HAP-1 (cell line): ENCODE data around the gene AGMAT.

Source experiments
- DNase-seq, 2 experiments: peaks; one replicate each; pipeline ENCODE4 v3.0.0-alpha.2; 2016 to 2020; ENCODE audit warnings: low spot score in 2 of 2
- H3K27me3 ChIP-seq: fragments of 250-450 bp; sonication (Bioruptor Pico); 2 replicates; pipeline ENCODE4 v1.5.1; 2020; ENCODE audit warnings: low read depth, mild to moderate bottlenecking, moderate library complexity
- H3K36me3 ChIP-seq: fragments of 250-450 bp; sonication (Bioruptor Pico); replicated peaks from 2 replicates; pipeline ENCODE4 v1.5.1; 2020; ENCODE audit warnings: mild to moderate bottlenecking
- H3K4me1 ChIP-seq: fragments of 250-450 bp; sonication (Bioruptor Pico); 2 replicates; pipeline ENCODE4 v1.5.1; 2020; ENCODE audit warnings: mild to moderate bottlenecking
- H3K4me3 ChIP-seq: fragments of 250-450 bp; sonication (Bioruptor Pico); 2 replicates; pipeline ENCODE4 v1.5.1; 2020; ENCODE audit warnings: mild to moderate bottlenecking, moderate library complexity
- H3K9me3 ChIP-seq: fragments of 250-450 bp; sonication (Bioruptor Pico); 2 replicates; pipeline ENCODE4 v1.5.1; 2020; ENCODE audit warnings: mild to moderate bottlenecking, moderate library complexity
- in situ Hi-C: fragments of 300-500 bp; cut with MboI; formaldehyde crosslinking; loops from 3 replicates; pipeline ENCODE4 v1.14.3; 2020; ENCODE audit warnings: low sequenced_read_pairs, inconsistent platforms, mixed read lengths

Gene AGMAT

DNA sequence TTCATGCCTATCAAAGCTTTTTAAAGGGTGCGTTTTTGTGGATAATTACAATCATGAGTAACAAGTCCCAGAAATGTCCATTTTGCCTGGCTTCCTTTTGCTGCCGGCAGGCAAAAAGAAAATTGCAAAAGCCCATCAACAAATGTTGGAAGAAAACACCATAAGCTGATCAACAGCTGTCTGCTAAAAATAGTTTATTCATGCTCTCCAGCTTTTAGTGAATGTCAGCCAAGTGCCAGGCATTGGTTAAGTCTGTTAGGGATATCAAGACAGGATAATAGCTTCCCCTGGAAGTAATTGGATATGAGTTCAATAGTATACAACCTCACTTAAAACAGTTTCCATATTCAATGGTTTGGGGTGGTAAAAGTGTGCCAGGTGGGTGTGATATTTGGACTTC is 13.6 kb upstream of the AGMAT start:
- DNase-seq, result no peak
- no peaks in the 10 kb centered on the region; the same call in 1 of the 2 replicates for H3K27me3 ChIP-seq
- H3K4me1 ChIP-seq, result no peaks in the 10 kb centered on the region
- no peaks in the 10 kb centered on the region for H3K36me3 ChIP-seq
- in situ Hi-C loops, result no loop called here
- no peaks in the 10 kb centered on the region for H3K9me3 ChIP-seq
- H3K4me3 ChIP-seq, result no peak overlapping the region

GRCh38 chr1:15595809-15596617 is 11.2 kb upstream of the AGMAT start:
- H3K4me3 ChIP-seq, result no peak overlapping the region
- H3K36me3 ChIP-seq, result no peaks in the 10 kb centered on the region
- no peak for DNase-seq
- no peaks in the 10 kb centered on the region; the same call in 1 of the 2 replicates for H3K27me3 ChIP-seq
- in situ Hi-C loops, result no loop called here
- H3K4me1 ChIP-seq, result no peaks in the 10 kb centered on the region
- H3K9me3 ChIP-seq, result no peaks in the 10 kb centered on the region

DNA sequence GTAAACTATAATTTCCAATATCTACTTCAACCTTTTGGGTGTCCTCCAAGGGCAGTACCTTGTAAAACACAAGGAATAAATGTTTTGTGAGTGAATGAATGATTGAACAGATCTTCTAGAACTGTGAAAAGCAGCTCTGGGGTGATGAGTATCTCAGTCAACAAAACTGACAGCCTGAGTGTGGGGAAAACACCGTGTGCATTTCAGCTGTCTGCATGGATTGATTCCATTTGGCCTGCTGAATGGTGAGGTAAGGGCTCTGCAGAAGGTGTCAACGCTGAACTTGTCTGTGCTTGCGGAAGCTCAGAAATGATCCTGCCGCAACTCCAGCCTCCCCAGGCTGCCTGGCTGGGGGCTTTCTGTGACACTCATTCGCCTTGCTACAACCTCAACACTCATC is 7.4 kb upstream of the AGMAT start:
- no peak for DNase-seq
- no peaks in the 10 kb centered on the region for H3K9me3 ChIP-seq
- no peaks in the 10 kb centered on the region; the same call in 1 of the 2 replicates for H3K27me3 ChIP-seq
- H3K36me3 ChIP-seq, result no peaks in the 10 kb centered on the region
- H3K4me1 ChIP-seq, result no peaks in the 10 kb centered on the region
- no peak overlapping the region for H3K4me3 ChIP-seq
- in situ Hi-C loops, result no loop called here

- Histone ChIP-seq H3K36me3 (no peaks in the 10 kb centered on the region), H3K27me3 (no peaks in the 10 kb centered on the region), H3K4me1 (no peaks in the 10 kb centered on the region), H3K4me3 (no peak overlapping the region), H3K9me3 (no peaks in the 10 kb centered on the region)
- no peak for DNase-seq
- in situ Hi-C loops, result no loop called here
Measured at GRCh38 chr1:15583016-15583706, 1.7 kb downstream of the AGMAT start.

DNA sequence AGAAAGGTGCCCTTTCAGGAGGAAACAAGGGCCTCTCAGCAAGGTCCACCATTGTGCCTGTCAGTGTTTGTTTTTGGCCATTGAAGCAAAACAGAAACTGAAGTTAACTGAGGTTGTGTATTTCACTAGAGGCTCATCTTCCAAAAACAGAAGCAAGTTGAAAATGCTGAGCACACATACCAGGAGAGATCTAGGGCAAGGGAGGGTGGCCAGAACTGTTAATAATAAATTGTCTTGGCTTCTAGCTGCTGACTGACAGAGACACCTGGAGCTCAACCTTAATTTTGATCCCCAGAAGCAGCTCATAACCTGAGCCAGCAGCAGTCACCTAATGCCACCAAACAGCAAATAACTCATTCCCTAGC is 5.2 kb downstream of the AGMAT start:
- H3K9me3 ChIP-seq, result no peaks in the 10 kb centered on the region
- in situ Hi-C loops, result no loop called here
- H3K36me3 ChIP-seq, result no peaks in the 10 kb centered on the region
- no peaks in the 10 kb centered on the region for H3K27me3 ChIP-seq
- H3K4me1 ChIP-seq, result no peaks in the 10 kb centered on the region
- H3K4me3 ChIP-seq, result no peak overlapping the region
- DNase-seq, result no peak

DNA sequence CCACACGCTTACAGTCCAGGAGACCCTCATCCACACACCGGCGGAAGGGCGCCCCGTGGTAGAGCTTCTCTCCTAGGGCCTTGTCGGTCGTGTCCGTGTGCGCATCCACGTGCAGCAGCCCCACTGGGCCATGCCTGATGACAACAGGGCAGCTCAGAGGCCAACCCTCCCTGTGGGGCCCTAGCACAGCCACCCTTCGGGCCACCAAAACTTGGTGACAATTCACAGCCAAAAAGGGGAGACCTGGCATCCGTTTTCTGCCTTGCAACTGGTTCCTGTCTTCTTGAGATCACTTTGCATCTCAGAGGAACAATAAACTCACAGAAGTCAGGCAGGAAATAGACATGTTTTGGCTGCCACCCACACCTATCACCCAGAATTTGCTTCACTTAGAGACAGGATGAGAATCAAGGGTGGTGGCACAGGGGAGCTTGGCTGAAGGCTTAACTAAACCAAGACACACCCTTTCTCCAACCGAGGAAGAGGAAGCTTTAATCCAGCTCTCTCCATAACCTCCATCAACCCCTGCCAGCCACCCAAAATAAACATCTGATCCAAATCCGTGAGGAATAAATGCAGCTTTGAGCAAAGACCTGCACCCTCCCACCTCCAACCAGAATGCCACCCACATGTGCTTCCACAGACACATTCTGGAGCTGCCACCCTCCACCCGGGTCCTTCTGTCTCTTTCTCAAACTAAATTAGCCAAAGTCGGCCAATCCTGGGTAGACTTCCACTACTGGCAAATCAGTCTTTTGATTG is 5.7 kb downstream of the AGMAT start:
- H3K4me1 ChIP-seq, result no peaks in the 10 kb centered on the region
- no peak for DNase-seq
- no peaks in the 10 kb centered on the region for H3K9me3 ChIP-seq
- H3K4me3 ChIP-seq, result no peak overlapping the region
- H3K36me3 ChIP-seq, result no peaks in the 10 kb centered on the region
- in situ Hi-C loops, result no loop called here
- no peaks in the 10 kb centered on the region for H3K27me3 ChIP-seq

DNA sequence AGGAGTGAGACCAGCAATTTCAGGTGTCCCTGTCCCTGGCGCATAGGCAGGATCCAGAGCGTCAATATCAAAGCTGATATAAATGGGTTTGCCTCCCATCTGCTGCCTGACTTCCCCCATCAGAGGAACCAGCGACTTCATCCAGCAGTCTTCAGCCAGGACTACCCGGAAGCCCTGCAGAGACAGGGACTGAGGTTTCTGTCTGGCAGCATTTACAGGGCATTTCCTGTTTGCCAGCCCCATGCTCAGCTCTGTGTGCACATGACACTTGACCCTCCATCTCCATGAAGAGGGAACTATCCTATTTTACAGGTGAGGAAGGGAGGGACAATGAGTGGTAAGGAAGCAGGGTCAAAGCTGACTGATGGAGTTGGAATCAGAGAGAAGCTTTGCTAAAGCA is 7.2 kb downstream of the AGMAT start:
- in situ Hi-C loops, result no loop called here

DNA sequence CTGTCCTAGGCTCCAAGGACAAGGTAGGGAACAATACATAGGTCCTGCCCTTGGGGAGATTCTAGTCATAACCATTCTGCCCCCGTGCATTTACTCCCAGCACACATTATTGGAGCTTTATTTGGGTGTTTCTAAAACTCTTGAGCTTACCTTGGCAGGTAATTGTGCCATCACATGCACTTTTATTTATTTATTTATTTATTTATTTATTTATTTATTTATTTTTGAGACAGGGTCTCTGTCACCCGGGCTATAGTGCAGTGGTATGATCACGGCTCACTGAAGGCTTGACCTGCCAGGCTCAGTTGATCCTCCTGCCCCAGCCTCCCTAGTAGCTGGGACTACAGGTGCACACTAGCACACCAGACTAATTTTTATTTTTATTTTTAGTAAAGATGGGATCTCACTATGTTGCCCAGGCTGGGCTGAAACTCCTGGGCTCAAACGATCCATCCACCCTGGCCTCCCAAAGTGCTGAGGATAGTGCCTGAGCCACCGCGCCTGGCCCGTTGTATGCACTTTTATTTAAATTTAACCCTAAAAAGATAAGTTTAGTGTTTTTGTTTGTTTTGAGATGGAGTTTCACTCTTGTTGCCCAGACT is 9.2 kb downstream of the AGMAT start:
- in situ Hi-C loops, result no loop called here
- no peaks in the 10 kb centered on the region for H3K4me1 ChIP-seq

More for the DNA sequence above, 7.2 kb downstream of the AGMAT start:
- Histone ChIP-seq H3K4me1 (no peaks in the 10 kb centered on the region), H3K27me3 (no peaks in the 10 kb centered on the region), H3K9me3 (no peaks in the 10 kb centered on the region), H3K4me3 (no peak overlapping the region), H3K36me3 (no peaks in the 10 kb centered on the region)
- DNase-seq, result no peak

DNA sequence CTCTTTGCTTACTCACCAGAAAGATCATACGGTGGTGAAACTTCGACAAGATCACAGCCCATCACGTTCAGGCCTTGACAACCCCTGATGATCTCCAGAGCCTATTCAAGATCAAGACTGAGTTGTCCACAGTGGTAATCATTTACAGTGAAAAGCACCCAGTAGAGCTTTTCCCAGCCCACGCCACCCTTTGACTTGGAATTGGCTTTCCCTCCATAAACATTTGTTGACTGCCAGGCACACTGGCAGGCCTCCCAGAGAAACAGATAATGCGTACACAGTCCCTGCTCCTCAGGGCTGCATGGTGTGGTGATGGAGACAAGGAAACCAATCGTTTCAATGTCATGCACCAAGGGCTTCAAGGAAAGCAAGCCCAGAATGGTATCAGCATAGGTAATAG is 10.1 kb downstream of the AGMAT start:
- Histone ChIP-seq H3K27me3 (no peaks in the 10 kb centered on the region), H3K36me3 (peaks cover 5% of the 10 kb centered on the region), H3K4me1 (no peaks in the 10 kb centered on the region), H3K4me3 (no peak overlapping the region), H3K9me3 (no peaks in the 10 kb centered on the region)
- in situ Hi-C loops, result no loop called here
- DNase-seq, result no peak

More for the DNA sequence above, 9.2 kb downstream of the AGMAT start:
- Histone ChIP-seq H3K36me3 (peaks cover 5% of the 10 kb centered on the region), H3K27me3 (no peaks in the 10 kb centered on the region), H3K9me3 (no peaks in the 10 kb centered on the region), H3K4me3 (no peak overlapping the region)
- no peak for DNase-seq

DNA sequence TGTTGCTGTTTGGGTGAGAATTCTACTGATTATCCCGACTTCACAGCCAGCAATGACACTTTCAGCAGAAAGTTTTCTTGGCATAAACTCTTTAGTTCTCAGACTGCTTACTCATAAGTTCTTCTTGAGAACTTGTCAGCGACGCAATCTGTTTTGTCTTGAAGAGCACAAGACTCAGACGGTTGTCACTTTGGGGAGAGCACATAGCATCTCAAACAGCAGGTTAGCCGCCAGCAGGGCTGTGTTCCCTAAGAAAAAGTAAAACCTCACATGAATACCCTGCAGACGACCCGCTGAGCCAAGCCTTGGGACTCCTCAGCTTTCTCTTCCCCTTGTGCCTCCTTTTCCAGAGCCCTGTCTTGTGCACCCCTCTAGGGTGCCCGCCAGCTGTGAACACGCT is 11.4 kb downstream of the AGMAT start:
- in situ Hi-C loops, result no loop called here
- DNase-seq, result no peak
- Histone ChIP-seq H3K4me3 (no peak overlapping the region), H3K36me3 (peaks cover 9% of the 10 kb centered on the region), H3K9me3 (no peaks in the 10 kb centered on the region), H3K4me1 (no peaks in the 10 kb centered on the region), H3K27me3 (no peaks in the 10 kb centered on the region)

DNA sequence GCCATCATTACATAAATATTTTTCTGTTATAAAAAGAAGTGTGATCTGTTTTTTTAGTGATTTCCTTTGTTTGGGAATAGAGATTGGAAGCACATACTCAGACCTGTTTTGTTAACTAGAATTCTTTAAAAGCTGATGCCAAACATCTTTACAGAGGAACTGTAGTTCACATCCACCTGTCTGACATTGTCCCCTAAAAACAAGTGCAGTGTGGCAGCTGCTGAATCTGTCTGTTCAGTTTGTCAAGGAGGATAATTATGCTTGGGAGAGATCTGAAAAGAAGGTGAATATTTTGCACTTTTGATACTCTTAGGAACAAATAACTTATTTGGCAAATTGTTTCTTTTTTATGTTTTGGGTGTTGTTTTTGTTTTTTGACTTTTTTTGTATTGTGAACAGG is 13.6 kb downstream of the AGMAT start:
- H3K27me3 ChIP-seq, result no peaks in the 10 kb centered on the region
- H3K4me1 ChIP-seq, result no peaks in the 10 kb centered on the region
- no peak for DNase-seq
- no peak overlapping the region for H3K4me3 ChIP-seq
- H3K36me3 ChIP-seq, result peaks cover 32% of the 10 kb centered on the region
- H3K9me3 ChIP-seq, result no peaks in the 10 kb centered on the region
- in situ Hi-C loops, result no loop called here

DNA sequence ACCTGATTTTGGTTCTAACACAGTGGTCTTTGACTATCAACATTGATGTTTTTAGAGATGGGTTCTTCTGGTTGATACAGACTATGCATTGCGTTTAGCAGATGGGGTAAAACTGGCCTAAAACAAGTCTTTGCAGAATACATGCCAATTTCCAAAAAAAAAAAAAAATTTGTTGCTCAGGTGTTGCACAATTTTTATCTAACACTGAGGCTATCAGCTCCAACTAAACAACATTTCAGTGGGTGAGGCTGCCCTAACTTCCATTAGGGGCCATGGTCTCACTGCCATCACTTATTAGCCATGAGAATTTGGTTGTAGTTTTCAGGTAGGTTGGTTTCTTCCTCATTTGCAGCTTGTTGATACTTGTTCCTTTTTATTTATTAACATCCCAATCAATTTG is 14.0 kb downstream of the AGMAT start:
- in situ Hi-C loops, result no loop called here
- Histone ChIP-seq H3K4me3 (no peak overlapping the region), H3K27me3 (no peaks in the 10 kb centered on the region), H3K36me3 (peaks cover 36% of the 10 kb centered on the region), H3K9me3 (no peaks in the 10 kb centered on the region), H3K4me1 (no peaks in the 10 kb centered on the region)
- DNase-seq, result no peak

DNA sequence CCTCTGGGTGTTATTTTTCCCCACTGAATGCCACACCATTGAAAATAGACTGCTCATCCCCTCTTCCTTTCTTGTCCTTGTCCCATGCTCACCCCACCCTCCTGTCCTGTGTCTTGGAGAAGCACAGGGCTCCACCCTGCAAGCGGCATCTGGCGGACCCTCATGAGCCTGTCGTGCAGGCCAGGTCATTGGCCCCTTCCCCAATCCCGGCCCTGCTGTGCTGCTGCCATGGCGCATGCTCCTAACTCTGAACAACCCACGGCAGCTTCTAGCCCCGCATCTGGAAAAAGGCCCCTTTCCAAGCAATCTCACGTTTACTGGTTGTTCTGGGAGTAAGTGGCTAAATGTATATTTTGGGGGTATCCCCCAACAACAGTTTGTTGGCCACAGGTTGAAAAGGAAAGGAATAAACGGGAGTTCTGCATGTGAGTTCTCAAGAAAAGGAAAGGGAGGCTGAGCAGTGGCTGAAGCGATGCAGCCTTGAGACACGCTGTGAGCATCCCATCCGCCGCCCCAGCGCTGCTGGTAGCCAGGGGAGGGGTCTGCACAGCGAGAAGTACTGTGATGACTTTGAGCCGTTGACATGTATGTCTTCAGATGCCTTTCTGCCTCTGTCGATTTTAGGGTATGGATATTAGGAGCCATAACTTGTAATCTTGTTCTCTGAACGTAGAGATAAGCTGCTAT is 16.3 kb downstream of the AGMAT start:
- Histone ChIP-seq H3K27me3 (no peaks in the 10 kb centered on the region), H3K4me3 (no peak overlapping the region), H3K36me3 (peaks cover 50% of the 10 kb centered on the region), H3K9me3 (no peaks in the 10 kb centered on the region), H3K4me1 (no peaks in the 10 kb centered on the region)
- no peak for DNase-seq
- in situ Hi-C loops, result no loop called here
